Testis (tissue), 3 donors: ENCODE measurements around the gene SLC26A8. TPM values are rescaled to one million over a fixed set of nuclear protein-coding genes. Genes with fewer than 3 reads are reported as not detected.
"Not testable (repeated sequence)": the region's sequence is repeated elsewhere in the genome, so short reads cannot be mapped to it uniquely, and the experiment has no call there.

Source experiments
- DNase-seq: peaks from one replicate; pipeline ENCODE4 v3.0.0-alpha.2; 2019
- H3K27ac ChIP-seq, 2 donors: fragments of 200-600 bp; sonication (generic); one replicate each; pipeline ENCODE4 v1.5.1; 2019
- H3K27me3 ChIP-seq: fragments of 200-600 bp; sonication (generic); one replicate; pipeline ENCODE4 v1.5.1; 2019
- H3K36me3 ChIP-seq: fragments of 200-600 bp; sonication (generic); one replicate; pipeline ENCODE4 v1.5.1; 2017; ENCODE audit warnings: low read depth; ENCODE audit errors: missing control alignments
- H3K4me1 ChIP-seq: fragments of 200-600 bp; sonication (generic); one replicate; pipeline ENCODE4 v1.5.1; 2019
- H3K4me3 ChIP-seq, 2 donors: fragments of 200-600 bp; sonication (generic); one replicate each; pipeline ENCODE4 v1.5.1; 2017 to 2019
- H3K9me3 ChIP-seq: fragments of 200-600 bp; sonication (generic); one replicate; pipeline ENCODE4 v1.5.1; 2017
- CTCF ChIP-seq, 3 experiments: fragments of 450-650 bp in 2 of 3; fragments of 200-600 bp in 1 of 3; sonication (generic) in 1 of 3; IDR thresholded peaks; one replicate each; pipeline ENCODE4 v1.5.1; 2016 to 2019; ENCODE audit warnings: antibody characterized with exemption in 3 of 3, mild to moderate bottlenecking in 2 of 3, moderate library complexity in 1 of 3
- POLR2A ChIP-seq: fragments of 450-650 bp; IDR thresholded peaks from one replicate; pipeline ENCODE4 v1.6.1; 2017; ENCODE audit warnings: antibody characterized with exemption, mild to moderate bottlenecking, moderate library complexity
- WGBS, 2 donors: methylation state at CpG; one replicate each; pipeline ENCODE4 v1.1.5; 2018; 5-methylcytosine and 5-hydroxymethylcytosine counted together
- intact Hi-C: fragments of 100-400 bp; cut with DNase I; formaldehyde crosslinking; loops from one replicate; pipeline ENCODE4 v1.15.1; 2023; ENCODE audit warnings: low total_unique reads
- polyA plus RNA-seq: library from polyadenylated mRNA; stranded (reverse); fragments of 350-450 nt; fragmentation: Illumina TruSeq; extraction: RNeasy Lipid Tissue Mini Kit (QIAGEN cat#74804); gene quantifications from one replicate; pipeline ENCODE4 v1.2.3, GENCODE V29; 2014; ENCODE audit warnings: low read depth, low replicate concordance; ENCODE audit not compliant: insufficient read depth
- total RNA-seq, 2 donors: library from RNA; depleted of rRNA; stranded (reverse); fragments of >200 nt; gene quantifications; one replicate each; pipeline ENCODE4 v1.2.3, GENCODE V29; 2016

The SLC26A8 gene
- total and polyA plus RNA-seq, 3 donors from 2014 or later = 52.0 to 160 (median 66.9) TPM

DNA sequence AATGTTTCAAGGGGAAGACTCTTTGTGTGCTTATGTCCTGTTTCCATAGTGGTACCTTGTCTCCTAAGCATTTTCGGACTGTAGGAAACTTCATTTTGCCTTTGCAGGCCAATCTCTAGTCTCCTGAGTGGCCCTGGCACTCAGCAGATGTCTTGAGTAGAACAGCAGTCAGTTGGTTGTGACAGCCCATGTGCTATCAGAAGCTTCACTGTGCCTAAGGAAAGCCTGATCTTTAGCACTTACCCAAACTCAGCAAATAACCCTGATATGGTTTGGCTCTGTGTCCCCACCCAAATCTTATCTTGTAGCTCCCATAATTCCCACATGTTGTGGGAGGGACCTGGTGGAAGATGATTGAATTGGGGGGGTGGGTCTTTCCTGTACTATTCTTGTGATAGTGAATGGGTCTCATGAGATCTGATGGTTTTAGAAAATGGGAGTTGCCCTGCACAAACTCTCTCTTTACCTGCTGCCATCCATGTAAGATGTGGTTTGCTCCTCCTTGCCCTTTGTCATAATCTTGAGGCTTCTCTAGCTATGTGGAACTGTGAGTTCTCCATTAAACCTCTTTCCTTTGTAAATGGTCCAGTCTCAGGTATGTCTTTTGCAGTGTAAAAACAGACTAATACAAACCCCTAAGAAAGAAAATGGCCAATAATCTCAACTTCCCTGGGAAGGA, 87.6 kb downstream of the SLC26A8 start:
- no peaks in the 10 kb centered on the region for H3K9me3 ChIP-seq

DNA sequence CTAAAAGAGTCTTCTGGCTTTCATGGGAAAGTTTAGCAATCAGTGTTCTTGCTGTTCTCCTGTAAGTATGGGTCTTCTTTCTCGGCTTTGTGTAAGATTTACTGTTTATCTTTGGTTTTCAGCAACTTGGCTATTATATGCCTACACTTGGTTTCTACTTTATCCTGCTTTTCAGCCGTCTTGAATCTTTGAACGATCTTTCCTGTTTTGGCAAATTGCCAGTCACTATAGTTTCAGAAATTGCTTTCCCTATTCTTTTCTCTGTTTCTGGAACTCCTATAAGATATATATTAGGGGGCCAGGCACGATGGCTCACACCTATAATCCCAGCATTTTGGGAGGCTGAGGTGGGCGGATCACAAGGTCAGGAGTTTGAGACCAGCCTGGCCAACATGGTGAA, 89.0 kb downstream of the SLC26A8 start:
- Histone ChIP-seq H3K27ac (no peak overlapping the region), H3K27me3 (no peaks in the 10 kb centered on the region), H3K4me3 (no peak overlapping the region), H3K36me3 (no peaks in the 10 kb centered on the region), H3K9me3 (no peaks in the 10 kb centered on the region), H3K4me1 (no peaks in the 10 kb centered on the region)
- TF ChIP-seq CTCF (IDR thresholded peaks at IDR 0.05) (no peak), POLR2A (no peak)
- intact Hi-C loops = no loop called here
- 73% methylated on average over 5 of the region's 5 CpGs for whole genome bisulfite sequencing, 2 donors
- DNase-seq = no peak

More for the DNA sequence above, 87.6 kb downstream of the SLC26A8 start:
- no peak for DNase-seq
- intact Hi-C loops = no loop called here
- Histone ChIP-seq H3K27me3 (no peaks in the 10 kb centered on the region), H3K4me3 (no peak overlapping the region), H3K4me1 (no peaks in the 10 kb centered on the region), H3K27ac (no peak overlapping the region), H3K36me3 (no peaks in the 10 kb centered on the region)
- TF ChIP-seq POLR2A = no peak
- no peak for TF ChIP-seq CTCF (IDR thresholded peaks at IDR 0.05)
- 96 to 100% methylated on average over 1 of the region's 1 CpG for WGBS, 2 donors

DNA sequence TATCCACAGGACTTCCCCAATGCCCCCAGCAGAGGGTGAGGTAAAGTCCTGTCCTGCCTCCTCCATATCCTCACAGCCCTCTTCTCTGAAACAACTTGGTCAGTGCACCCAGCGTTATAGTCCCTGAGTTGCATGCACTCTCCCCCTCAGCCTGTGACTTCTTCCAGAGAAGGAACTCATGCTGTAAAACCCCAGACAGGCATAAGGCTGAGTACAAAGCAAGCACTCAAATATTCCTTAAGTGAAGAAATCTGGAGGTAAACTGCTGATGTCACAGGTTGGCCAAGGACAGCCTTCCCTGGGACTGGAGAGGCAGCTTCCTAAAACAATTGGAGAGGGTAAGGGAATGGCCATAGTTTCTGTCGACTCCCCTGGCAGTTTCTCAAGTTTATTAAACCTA, 90.6 kb downstream of the SLC26A8 start:
- Histone ChIP-seq H3K27ac (no peak overlapping the region), H3K27me3 (no peaks in the 10 kb centered on the region), H3K9me3 (no peaks in the 10 kb centered on the region), H3K36me3 (no peaks in the 10 kb centered on the region), H3K4me3 (no peak overlapping the region), H3K4me1 (no peaks in the 10 kb centered on the region)
- intact Hi-C loops = no loop called here
- DNase-seq = no peak
- 54 to 58% methylated on average over 2 of the region's 2 CpGs for WGBS, 2 donors
- TF ChIP-seq POLR2A = no peak
- TF ChIP-seq CTCF (IDR thresholded peaks at IDR 0.05) = no peak

- H3K4me1 ChIP-seq, H3K27me3 ChIP-seq, H3K36me3 ChIP-seq, intact Hi-C loops, H3K27ac ChIP-seq, H3K9me3 ChIP-seq: not testable (repeated sequence)
- WGBS, 2 donors = 51 to 62% methylated on average over 9 to 10 of the region's 10 CpGs
- peak overlapping the region in 1 of 2 donors; percentile 38 for H3K4me3 ChIP-seq
- peak; percentile 50 for DNase-seq
Measured at GRCh38 chr6:35931873-35932272, 92.6 kb downstream of the SLC26A8 start.

DNA sequence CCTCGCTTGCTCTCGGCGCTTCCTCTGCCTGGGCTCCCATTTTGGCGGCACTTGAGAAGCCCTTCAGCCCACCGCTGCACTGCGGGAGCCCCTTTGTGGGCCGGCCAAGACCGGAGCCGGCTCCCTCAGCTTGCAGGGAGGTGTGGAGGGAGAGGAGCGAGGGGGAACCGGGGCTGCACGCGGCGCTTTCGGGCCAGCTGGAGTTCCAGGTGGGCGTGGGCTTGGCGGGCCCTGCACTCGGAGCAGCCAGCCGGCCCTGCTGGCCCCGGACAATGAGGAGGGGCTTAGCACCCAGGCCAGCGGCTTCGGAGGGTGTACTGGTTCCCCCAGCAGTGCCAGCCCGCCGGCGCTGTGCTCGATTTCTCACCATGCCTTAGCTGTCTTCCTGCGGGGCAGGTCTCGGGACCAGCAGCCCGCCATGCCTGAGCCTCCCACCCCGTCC, 93.3 kb downstream of the SLC26A8 start:
- intact Hi-C loops = no loop called here
- Histone ChIP-seq H3K27ac (no peak overlapping the region), H3K9me3 (no peaks in the 10 kb centered on the region), H3K27me3 (no peaks in the 10 kb centered on the region), H3K4me3 (peak overlapping the region; percentile 9 to 47), H3K4me1 (no peaks in the 10 kb centered on the region), H3K36me3 (no peaks in the 10 kb centered on the region)
- WGBS, 2 donors = 75 to 78% methylated on average over 9 to 30 of the region's 30 CpGs
- TF ChIP-seq CTCF (IDR thresholded peaks at IDR 0.05) = no peak
- TF ChIP-seq POLR2A = no peak
- DNase-seq = no peak
